Measurements from ENCODE around the gene EID3. TPM values are rescaled to one million over a fixed set of nuclear protein-coding genes. Genes with fewer than 3 reads are reported as not detected.
A peak's percentile ranks its signal among the peaks of the same experiment; 100 is the strongest.

The EID3 gene
- total RNA-seq, 1 experiment from 2014 or later, result 3.0 TPM

- ChIA-PET CTCF (no interaction called here), POLR2A (no interaction called here), RAD21 (ENCODE audit: low non-redundant PET in 1 of 2, low total read pairs in 2 of 2, uncharacterized antibody in 2 of 2, unreplicated experiment in 2 of 2) (no interaction called here)
- Histone ChIP-seq H4K20me1 (ENCODE audit: insufficient read depth) (no peaks in the 10 kb centered on the region), H3K9me3 (ENCODE audit: control insufficient read depth in 1 of 2, insufficient read depth in 1 of 2, low read depth in 1 of 2, low read length in 2 of 2) (no peaks in the 10 kb centered on the region), H3K4me3 (replicated peaks in 1 of 2; ENCODE audit: low read depth in 1 of 2, low read length in 2 of 2) (no peak overlapping the region), H3K27me3 (ENCODE audit: insufficient read depth, low read length) (no peaks in the 10 kb centered on the region), H3K9ac (ENCODE audit: low read length) (peak overlapping the region; percentile 39), H3K36me3 (ENCODE audit: control insufficient read depth in 1 of 2, insufficient read depth in 2 of 2, low read length in 2 of 2) (no peaks in the 10 kb centered on the region), H3K4me2 (ENCODE audit: low read length) (peak overlapping the region; percentile 71), H3K4me1 (ENCODE audit: control insufficient read depth in 1 of 2, insufficient read depth in 2 of 2, low read length in 2 of 2) (peaks cover 61 to 91% of the 10 kb centered on the region in 2 experiments), H3K9me2 (ENCODE audit: insufficient read depth) (no peaks in the 10 kb centered on the region), H3K27ac (ENCODE audit: low read depth, low read length) (no peak overlapping the region), H2AFZ (ENCODE audit: low read depth, low read length, poor library complexity, severe bottlenecking) (peak overlapping the region; percentile 44), H3K79me2 (ENCODE audit: insufficient read depth, low read length) (no peaks in the 10 kb centered on the region)
- ATAC-seq, result no peak
- DNase-seq (ENCODE audit: low read depth, low spot score), result no peak
- intact Hi-C loops (cut with micrococcal nuclease), result no loop called here
- TF ChIP-seq YY1 (IDR thresholded peaks at IDR 0.05; ENCODE audit: extremely low read depth, insufficient replicate concordance, low read depth, low read length), result no peak
- no peak for TF ChIP-seq CEBPB (IDR thresholded peaks at IDR 0.05; ENCODE audit: low read depth)
- TF ChIP-seq POLR2AphosphoS5 (IDR thresholded peaks at IDR 0.05; ENCODE audit: low read depth, low read length), result no peak
- no peak for TF ChIP-seq TCF7L2 (IDR thresholded peaks at IDR 0.05; ENCODE audit: borderline replicate concordance, extremely low read depth, insufficient read depth, insufficient read length)
- no peak for TF ChIP-seq ZFX (IDR thresholded peaks at IDR 0.05)
- no peak for TF ChIP-seq EZH2 (IDR thresholded peaks at IDR 0.05)
- no peak for TF ChIP-seq REST (IDR thresholded peaks at IDR 0.05; ENCODE audit: low read depth)
- TF ChIP-seq, protein P1, sequence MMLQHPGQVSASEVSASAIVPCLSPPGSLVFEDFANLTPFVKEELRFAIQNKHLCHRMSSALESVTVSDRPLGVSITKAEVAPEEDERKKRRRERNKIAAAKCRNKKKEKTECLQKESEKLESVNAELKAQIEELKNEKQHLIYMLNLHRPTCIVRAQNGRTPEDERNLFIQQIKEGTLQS (IDR thresholded peaks at IDR 0.05), result no peak
- TF ChIP-seq EGR1 (IDR thresholded peaks at IDR 0.05; ENCODE audit: low read depth), result no peak
- TF ChIP-seq RAD21 (IDR thresholded peaks at IDR 0.05; ENCODE audit: low read depth), result no peak
- no peak for TF ChIP-seq JUND (IDR thresholded peaks at IDR 0.05)
- TF ChIP-seq SRF (IDR thresholded peaks at IDR 0.05; ENCODE audit: low read depth), result no peak
- TF ChIP-seq SP1 (IDR thresholded peaks at IDR 0.05; ENCODE audit: low read depth), result no peak
- TF ChIP-seq MAX (IDR thresholded peaks at IDR 0.05), result no peak
- no peak for TF ChIP-seq POLR2A (IDR thresholded peaks at IDR 0.05; ENCODE audit: borderline replicate concordance, extremely low read depth, insufficient read depth, insufficient read length)
- TF ChIP-seq ZNF274 (IDR thresholded peaks at IDR 0.05; ENCODE audit: low read depth, low read length), result no peak
- TF ChIP-seq EZH2phosphoT487 (IDR thresholded peaks at IDR 0.05; ENCODE audit: borderline replicate concordance), result no peak
- no TSS peak for BruUV-seq (replicated peaks)
These were observed 21.9 kb upstream of the EID3 start for GRCh38 chr12:104281636-104282035.
